Ascending aorta (tissue), 2 donors: ENCODE data around the gene IFIT1. TPM values are rescaled to one million over a fixed set of nuclear protein-coding genes. Genes with fewer than 3 reads are reported as not detected.

Source experiments
- DNase-seq, 2 donors: peaks; one replicate each; pipeline ENCODE4 v3.0.0-alpha.2; 2019; ENCODE audit warnings: low spot score in 2 of 2
- H3K27ac ChIP-seq, 2 donors: fragments of 200-600 bp; sonication (generic); one replicate each; pipeline ENCODE4 v1.5.1; 2016 to 2017; ENCODE audit warnings: mild to moderate bottlenecking in 1 of 2
- H3K27me3 ChIP-seq: fragments of 200-600 bp; sonication (generic); one replicate; pipeline ENCODE4 v1.5.1; 2017
- H3K36me3 ChIP-seq, 2 donors: fragments of 200-600 bp; sonication (generic); one replicate each; pipeline ENCODE4 v1.5.1; 2016
- H3K4me1 ChIP-seq, 2 donors: fragments of 200-600 bp; sonication (generic); one replicate each; pipeline ENCODE4 v1.5.1; 2016 to 2017; ENCODE audit warnings: mild to moderate bottlenecking in 1 of 2
- H3K4me3 ChIP-seq, 2 donors: fragments of 200-600 bp; sonication (generic); one replicate each; pipeline ENCODE4 v1.5.1; 2016 to 2017; ENCODE audit warnings: mild to moderate bottlenecking in 1 of 2
- H3K9me3 ChIP-seq, 2 donors: fragments of 200-600 bp; sonication (generic); one replicate each; pipeline ENCODE4 v1.5.1; 2016
- intact Hi-C: fragments of 100-400 bp; cut with DNase I; formaldehyde crosslinking; loops from one replicate; pipeline ENCODE4 v1.15.1; 2023
- total RNA-seq: library from RNA; depleted of rRNA; stranded (reverse); fragments of >200 nt; gene quantifications from one replicate; pipeline ENCODE4 v1.1.0, GENCODE V29; 2016
- TF ChIP-seq, protein P1 (sequence below), 3 experiments: fragments of 200-600 bp in 2 of 3; fragments of 450-650 bp in 1 of 3; sonication (generic) in 2 of 3; IDR thresholded peaks; one replicate each; pipeline ENCODE4 v1.5.1; 2016 to 2019; ENCODE audit warnings: antibody characterized with exemption in 3 of 3, mild to moderate bottlenecking in 1 of 3, moderate library complexity in 1 of 3

Gene IFIT1
- total RNA-seq, 1 donor from 2014 or later = 28.5 TPM

DNA sequence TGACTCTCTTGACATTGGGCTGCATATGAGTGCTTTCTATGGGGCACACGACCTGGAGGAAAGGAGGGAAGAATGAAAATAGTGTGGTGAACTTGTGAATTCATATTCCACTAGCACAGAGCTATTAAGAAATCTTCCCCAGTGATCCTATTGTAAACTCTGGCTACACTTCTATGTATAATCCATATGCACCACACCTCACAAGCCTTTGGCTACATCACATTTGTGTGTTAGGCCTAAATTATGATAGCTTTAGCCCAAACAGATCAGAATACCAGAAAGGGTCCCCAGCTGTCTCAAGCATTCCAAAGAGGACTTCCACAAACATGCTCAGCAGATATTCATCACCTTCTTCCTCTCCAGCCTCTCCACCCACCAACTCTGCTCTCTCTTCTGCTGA, 24.3 kb upstream of the IFIT1 start:
- DNase-seq = no peak
- H3K36me3 ChIP-seq = no peaks in the 10 kb centered on the region
- intact Hi-C loops = no loop called here
- peaks cover 3 to 23% of the 10 kb centered on the region in 2 donors for H3K4me1 ChIP-seq
- no peaks in the 10 kb centered on the region for H3K9me3 ChIP-seq
- no peak overlapping the region for H3K4me3 ChIP-seq
- peak overlapping the region; percentile 17 to 22 for H3K27ac ChIP-seq
- TF ChIP-seq, protein P1, sequence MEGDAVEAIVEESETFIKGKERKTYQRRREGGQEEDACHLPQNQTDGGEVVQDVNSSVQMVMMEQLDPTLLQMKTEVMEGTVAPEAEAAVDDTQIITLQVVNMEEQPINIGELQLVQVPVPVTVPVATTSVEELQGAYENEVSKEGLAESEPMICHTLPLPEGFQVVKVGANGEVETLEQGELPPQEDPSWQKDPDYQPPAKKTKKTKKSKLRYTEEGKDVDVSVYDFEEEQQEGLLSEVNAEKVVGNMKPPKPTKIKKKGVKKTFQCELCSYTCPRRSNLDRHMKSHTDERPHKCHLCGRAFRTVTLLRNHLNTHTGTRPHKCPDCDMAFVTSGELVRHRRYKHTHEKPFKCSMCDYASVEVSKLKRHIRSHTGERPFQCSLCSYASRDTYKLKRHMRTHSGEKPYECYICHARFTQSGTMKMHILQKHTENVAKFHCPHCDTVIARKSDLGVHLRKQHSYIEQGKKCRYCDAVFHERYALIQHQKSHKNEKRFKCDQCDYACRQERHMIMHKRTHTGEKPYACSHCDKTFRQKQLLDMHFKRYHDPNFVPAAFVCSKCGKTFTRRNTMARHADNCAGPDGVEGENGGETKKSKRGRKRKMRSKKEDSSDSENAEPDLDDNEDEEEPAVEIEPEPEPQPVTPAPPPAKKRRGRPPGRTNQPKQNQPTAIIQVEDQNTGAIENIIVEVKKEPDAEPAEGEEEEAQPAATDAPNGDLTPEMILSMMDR (IDR thresholded peaks at IDR 0.05) = no peak
- no peaks in the 10 kb centered on the region for H3K27me3 ChIP-seq

DNA sequence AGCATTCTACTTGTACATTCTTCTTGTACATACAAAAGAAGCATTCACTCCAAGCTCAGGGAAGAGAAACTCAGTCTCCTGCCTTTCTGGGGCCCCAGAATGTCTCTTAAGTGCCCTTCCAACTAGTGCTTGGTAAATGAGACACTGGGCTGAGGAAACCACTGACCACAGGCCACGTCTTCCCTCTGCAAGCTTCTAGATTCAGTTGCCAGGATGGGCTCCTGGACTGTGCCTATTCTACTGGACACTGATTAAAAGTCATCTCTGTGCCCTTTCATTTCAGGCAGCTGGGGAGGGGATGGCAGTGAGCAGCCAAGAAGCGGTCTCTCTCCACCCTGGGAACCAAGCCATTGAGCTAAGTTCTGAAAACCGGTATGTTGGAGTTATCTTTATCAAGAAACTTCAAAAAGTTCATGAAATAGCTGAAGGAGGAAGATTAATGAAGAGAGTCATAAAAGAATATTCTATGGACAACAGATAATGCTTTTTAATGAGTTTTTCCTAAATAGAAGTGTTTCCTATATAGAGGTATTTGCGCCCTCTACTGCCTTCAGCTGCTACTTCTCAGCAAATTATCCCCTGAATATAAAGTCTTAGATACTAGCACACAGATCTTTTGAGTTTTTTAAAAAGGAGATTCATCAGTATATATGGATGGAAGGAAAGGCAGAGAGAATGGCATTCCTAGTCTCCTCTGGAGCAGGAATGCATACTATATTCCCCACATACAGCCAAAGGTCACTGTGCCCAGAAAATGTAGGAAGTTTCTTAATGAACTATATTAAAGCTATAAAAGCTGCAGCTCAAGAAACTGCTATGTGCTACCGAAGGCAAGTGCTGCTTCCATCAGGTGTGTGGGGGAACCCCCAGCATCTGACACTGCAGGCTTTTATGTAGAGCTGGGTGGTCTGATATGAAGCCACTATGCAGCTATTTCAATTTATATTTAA, 23.0 kb upstream of the IFIT1 start:
- intact Hi-C loops = loop anchor here (5.0 kb wide), 1 partner anchor 42 kb away; the partner anchor contains the start of gene IFIT3
- H3K27me3 ChIP-seq = no peaks in the 10 kb centered on the region
- H3K4me3 ChIP-seq = no peak overlapping the region
- TF ChIP-seq, protein P1 (IDR thresholded peaks at IDR 0.05) = peak; percentile 37 to 61 (median 41)
- peaks cover 9 to 27% of the 10 kb centered on the region in 2 donors for H3K4me1 ChIP-seq
- H3K27ac ChIP-seq = no peak overlapping the region
- no peaks in the 10 kb centered on the region for H3K36me3 ChIP-seq
- no peak for DNase-seq
- no peaks in the 10 kb centered on the region for H3K9me3 ChIP-seq

DNA sequence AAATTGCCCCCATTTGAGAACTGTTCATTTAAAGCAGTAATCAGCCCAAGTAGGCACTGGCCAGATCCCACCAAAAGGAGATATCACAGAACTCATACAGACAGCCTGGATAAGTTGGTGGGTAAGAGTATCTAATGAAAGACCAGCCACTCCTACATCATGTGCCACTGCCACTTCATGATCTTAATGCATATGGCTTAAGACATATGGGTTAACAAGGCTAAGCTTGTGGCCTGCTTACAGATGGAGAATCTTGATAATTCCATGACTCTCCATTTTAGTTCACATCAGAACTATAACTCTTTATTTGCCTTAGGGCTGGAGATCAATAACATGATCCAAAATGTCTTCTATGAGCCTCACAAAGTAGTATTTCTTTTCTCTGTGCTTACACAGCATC, 21.3 kb upstream of the IFIT1 start:
- DNase-seq = no peak
- intact Hi-C loops = loop anchor here (5.0 kb wide), 1 partner anchor 44 kb away; the partner anchor contains the start of gene IFIT3
- H3K9me3 ChIP-seq = no peaks in the 10 kb centered on the region
- H3K4me1 ChIP-seq = peaks cover 13 to 34% of the 10 kb centered on the region in 2 donors
- H3K27ac ChIP-seq = no peak overlapping the region
- no peaks in the 10 kb centered on the region for H3K36me3 ChIP-seq
- H3K27me3 ChIP-seq = no peaks in the 10 kb centered on the region
- TF ChIP-seq, protein P1 (IDR thresholded peaks at IDR 0.05) = no peak
- H3K4me3 ChIP-seq = no peak overlapping the region

DNA sequence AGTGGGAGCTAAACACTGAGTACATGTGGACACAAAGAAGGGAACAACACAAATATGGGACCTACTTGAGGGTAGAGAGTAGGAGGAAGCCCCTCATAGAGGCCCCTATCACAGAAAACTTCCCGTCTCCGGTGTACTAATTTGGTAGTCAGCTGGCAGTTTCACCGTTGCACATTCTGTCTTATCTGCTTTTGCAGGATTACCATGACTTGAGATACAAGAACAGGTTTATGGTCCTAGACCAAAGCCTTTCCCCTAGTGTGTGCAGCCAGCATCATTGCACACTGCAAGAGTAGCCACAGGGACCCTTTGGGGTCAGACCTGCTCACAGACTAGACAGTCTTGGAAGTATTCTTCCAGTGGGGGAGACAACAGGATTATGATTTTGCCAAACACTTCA, 20.4 kb upstream of the IFIT1 start:
- Histone ChIP-seq H3K9me3 (no peaks in the 10 kb centered on the region), H3K27ac (no peak overlapping the region), H3K27me3 (no peaks in the 10 kb centered on the region), H3K36me3 (no peaks in the 10 kb centered on the region), H3K4me3 (no peak overlapping the region), H3K4me1 (peaks cover 13 to 34% of the 10 kb centered on the region in 2 donors)
- intact Hi-C loops = loop anchor here (5.0 kb wide), 1 partner anchor 45 kb away; the partner anchor contains the start of gene IFIT3
- no peak for DNase-seq
- TF ChIP-seq, protein P1 (IDR thresholded peaks at IDR 0.05) = no peak

DNA sequence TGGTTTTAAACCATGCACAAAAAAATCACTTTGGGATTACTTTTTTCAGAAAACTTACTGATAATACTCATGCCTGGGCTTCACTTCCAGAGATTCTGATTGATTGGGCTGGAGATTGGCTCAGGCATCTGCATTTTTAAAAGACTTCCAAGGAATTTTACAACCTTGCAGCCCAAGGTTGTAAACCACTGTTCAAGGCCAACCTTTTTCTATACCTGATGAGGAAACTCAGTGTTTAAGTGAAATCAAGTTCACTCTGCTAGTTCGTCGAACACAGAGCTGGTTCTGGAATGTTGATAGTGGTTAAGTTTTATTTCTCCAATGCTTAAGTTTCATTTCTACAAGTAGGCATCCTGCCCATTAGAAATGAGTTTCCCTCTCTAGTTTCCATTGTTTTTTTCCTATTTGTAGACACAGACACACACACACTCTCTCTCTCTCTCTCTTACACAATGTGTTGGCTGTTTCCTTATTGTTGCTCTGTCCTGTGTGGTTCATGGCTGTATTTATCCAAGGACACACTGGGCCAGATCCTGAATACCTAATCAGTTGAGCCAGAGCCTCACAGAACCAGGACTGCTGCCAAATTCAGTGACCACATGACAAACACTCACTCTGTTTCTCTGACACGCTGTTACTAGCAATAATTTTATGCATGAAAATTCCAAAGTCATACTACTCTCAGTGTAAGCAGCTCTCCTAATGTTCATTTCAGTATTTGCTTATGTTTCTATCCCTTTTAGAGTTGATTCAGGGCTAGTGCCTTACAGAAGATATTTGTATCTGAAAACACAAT, 18.3 kb upstream of the IFIT1 start:
- peak; percentile 70 to 96 for DNase-seq
- Histone ChIP-seq H3K27ac (peak overlapping the region; percentile 87 to 92), H3K27me3 (no peaks in the 10 kb centered on the region), H3K9me3 (no peaks in the 10 kb centered on the region), H3K4me3 (peak overlapping the region in 1 of 2 donors; percentile 36), H3K36me3 (no peaks in the 10 kb centered on the region), H3K4me1 (peaks cover 11 to 21% of the 10 kb centered on the region in 2 donors)
- intact Hi-C loops = loop anchor here (2.0 to 5.0 kb wide), 2 partner anchors 15 to 47 kb away; partner anchors contain the start of gene IFIT3
- TF ChIP-seq, protein P1 (IDR thresholded peaks at IDR 0.05) = no peak
